Measurements from ENCODE around the gene TLCD5.

The TLCD5 gene

GRCh38 chr11:120324932-120325810, at the start of gene TLCD5:
TSS of gene TLCD5 (plus strand) at chr11:120325299. CDS start at chr11:120327442, 2,143 bp downstream.
- peak; percentile 88 for DNase-seq

DNA sequence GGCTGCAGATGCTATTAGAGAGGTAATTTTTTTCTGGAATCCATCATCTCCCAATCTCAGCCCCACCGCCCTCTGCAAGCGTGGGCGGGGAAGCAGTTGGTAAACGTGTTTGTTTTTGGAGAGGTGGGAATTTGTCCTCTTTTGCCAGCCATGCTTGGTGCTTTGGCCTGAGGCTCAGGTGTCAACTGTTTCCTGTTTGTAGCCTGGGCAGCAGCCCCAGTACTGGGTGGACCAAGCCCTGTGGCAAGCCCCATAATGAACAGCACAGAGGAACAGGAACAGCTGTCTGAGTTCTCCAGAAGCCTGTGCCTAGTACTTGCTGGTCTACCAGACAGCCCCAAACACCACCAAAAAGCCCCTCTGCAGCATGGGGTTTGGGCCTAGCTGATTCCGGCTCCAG, 45.6 kb upstream of the TLCD5 start:
- DNase-seq, result peak; percentile 24

DNA sequence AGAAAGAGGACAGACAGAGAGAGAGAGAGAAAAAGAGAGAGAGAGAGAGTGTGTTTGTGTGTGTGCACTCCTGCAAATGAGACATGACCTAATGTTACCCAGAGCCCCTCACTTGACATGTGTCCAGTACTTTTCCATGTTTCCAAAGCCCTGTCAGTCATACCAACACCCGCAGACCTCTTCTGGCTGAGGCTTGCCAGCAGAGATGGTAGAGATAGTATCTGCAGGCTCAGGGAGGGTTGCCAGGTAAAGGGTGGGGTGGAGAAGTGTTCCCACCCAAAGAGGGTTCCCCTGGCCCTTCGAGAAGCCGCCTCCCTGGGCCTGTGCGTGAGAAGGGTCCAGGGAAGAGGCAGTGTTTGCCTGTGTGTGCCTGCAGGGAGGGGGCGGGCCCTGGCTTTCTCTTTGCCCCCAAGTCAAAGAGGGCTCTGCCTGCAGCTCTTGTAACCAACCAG, 44.5 kb upstream of the TLCD5 start:
- no peak for DNase-seq

DNA sequence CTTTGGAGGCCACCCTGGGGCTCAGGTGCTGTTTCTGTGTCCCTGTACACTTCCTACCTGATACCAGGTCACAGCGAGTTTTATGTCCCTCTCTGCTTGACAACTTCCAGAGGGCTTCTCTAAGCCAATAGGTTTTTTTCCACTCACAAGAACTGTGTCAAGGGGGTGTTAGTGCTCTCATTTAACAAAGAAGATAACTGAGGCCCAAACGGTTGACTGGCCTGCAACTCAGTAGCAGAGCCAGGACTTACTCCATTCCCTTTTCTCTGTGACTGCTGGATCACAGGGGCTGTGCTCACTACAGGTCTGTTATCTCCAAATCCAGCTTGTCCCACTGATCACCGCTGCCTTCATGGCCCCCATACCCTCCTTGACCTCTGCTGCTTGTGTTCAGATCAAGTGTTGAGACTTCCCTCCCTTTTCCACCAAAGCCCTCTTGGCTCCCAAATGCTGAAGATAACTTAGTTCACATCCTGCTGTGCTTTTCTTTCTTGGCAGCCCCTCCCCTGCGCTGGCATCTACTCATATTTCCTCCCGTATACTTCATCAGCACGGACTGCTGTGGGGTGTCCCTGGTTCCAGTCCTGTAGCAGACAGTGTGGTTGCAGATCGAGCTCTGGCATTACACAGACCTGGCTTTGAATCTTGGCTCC, 43.8 kb upstream of the TLCD5 start:
- DNase-seq, result peak; percentile 21

DNA sequence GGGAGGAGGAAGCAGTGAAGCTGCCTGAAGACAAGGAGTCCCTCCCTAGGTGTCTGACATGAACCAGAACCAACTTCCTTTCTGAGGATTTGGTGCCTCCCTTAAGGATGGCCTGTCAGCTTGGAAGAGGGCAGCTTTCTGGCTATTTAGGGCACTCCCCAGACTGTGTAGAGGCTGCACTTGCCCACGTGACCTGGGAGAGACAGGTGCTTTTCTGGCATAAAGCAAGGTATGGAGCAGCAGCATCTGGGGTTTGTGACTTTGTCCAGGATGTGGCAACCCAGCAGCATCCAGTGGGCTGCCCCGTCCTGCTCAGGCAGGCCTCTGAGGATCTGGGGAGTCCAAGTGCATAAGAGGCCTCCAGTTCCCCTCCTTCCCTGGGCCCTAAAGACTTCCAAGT, 42.0 kb upstream of the TLCD5 start:
- DNase-seq, result no peak

GRCh38 chr11:120284272-120284671, 40.8 kb upstream of the TLCD5 start:
- DNase-seq, result peak; percentile 72

GRCh38 chr11:120285256-120285655, 39.8 kb upstream of the TLCD5 start:
- no peak for DNase-seq

DNA sequence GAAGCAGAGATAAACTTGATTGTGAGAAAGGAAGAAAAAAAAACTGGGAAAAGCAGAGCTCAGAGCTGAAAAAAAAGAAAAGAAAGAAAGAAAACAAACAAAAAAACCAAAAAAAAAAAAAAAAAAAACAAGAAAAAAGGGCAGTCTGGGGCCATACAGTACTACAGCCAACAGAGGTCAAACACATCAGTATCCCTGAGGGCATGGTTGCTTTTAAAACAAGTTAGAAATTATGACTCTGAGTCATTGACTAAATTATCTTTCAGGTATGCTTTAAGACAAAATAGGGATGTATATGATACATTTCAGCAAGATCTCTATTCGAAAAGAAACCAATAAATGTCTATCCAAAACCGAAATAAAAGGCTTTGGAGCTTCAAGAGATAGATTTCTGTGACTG, 37.1 kb upstream of the TLCD5 start:
- DNase-seq, result no peak

DNA sequence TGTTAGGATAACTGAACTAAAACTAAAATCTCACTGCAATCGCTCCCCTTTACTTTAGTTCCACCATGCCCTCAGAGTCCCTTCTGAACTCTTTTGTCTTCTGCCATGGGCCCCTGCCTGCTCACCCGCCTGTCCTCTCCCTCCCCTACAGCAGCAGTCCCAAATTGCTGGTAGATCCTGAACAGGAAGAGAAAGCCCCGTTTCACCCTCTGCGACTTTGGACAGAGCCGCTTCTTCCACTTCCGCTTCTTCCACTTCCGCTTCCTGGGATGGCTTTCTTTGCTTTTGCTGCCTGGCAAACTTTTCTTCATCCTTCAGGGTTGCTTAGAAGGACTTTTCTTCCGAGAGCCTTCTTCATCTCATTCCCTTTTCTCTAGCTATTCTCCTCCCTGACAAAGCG, 35.7 kb upstream of the TLCD5 start:
- DNase-seq, result no peak

DNA sequence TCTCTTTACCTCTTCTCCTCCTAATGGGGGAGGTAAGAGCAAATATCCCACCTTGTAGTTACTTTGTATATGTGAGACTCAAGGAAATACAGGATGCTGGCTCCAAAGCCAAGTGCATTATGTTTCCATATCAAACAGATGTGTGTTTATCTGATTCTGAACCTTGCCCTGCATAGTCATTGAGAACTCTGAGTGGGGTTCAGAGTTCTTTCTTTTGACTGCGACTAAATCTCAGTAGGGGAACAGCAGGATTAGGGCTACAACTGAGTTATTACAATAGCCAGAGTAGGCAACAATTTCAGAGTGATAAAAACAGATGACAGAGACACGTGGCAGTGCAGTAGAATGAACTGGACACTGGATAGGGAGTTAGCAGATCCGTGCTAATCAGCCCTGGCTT, 34.1 kb upstream of the TLCD5 start:
- DNase-seq, result no peak

GRCh38 chr11:120293038-120293800, 31.9 kb upstream of the TLCD5 start:
- no peak for DNase-seq

GRCh38 chr11:120294096-120294495, 31.0 kb upstream of the TLCD5 start:
- DNase-seq, result no peak

GRCh38 chr11:120295099-120295498, 30.0 kb upstream of the TLCD5 start:
- no peak for DNase-seq

DNA sequence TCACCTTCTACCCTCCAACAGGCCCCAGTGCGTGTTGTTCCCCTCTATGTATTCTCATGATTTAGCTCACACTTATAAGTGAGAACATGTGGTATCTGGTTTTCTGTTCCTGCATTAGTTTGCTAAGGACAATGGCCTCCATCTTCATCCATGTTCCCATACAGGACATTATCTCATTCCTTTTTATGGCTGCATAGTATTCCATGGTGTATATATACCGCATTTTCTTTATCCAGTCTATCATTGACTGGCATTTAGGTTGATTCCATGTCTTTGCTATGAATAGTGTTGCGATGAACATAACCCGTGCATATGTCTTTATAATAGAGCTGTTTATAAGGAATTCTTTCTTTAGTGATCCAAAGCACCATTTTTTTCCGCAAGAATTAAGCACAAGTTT, 28.5 kb upstream of the TLCD5 start:
- DNase-seq, result no peak

DNA sequence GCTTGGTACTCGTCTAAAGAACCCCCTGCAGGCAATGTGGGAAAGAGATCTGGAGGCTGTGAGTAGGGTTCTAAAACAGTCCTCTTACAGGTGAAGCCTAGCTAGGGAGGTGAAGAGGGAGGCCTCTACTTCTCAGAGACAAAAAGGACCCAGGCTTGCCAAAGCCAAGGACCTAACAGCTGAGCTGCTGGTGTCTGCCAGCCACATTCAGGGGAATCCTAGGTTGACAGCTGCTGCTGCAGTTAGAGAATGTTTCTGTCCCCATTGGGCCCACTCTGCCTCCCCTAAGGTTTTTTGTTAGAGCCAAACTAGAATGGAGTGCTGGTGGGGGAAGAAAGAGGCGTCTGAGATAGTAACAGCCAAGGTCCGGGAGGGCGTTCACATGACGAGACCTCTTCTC, 26.6 kb upstream of the TLCD5 start:
- no peak for DNase-seq

DNA sequence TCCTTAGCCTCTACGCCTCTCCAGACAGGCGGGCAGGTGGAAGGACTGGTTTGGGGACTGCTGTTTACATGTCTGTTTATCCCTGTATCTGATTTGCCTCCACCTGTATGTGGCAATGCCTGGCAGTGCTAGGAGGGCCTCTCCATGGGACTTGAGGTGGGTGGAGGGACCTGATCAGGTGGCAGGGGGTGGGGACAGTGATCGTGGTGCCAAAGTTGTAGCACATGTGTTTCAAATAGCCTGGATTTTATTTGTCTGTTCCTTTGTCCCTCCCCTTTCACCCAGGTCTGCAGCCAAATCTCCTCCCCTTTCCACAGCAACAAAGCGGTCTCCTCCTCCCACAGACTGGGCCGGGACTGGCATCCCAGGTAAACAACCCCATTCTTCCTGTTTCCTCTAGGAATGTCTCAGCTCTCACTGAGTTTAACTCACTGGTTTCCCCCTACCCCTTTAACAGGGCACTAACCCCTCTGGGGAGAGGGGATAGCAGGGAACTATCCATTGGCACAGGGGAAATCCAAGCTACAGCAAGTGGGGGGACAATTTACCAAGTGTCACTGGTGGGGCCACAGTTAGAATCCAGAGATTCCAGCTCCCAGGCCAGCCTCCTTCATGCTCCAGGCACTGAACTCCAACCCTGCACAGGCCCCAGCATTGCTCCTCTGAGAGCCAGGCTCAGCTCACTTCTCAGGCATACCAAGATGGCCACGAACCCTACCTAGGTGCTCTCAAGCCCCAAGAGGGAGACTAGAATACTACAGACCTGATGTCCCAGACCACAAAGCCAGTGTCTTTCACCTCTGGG, 22.9 kb upstream of the TLCD5 start:
- no peak for DNase-seq

- peak; percentile 84 for DNase-seq
Observed at GRCh38 chr11:120303004-120303637, 22.0 kb upstream of the TLCD5 start.

GRCh38 chr11:120304526-120304925, 20.6 kb upstream of the TLCD5 start:
- no peak for DNase-seq

GRCh38 chr11:120305286-120305685, 19.8 kb upstream of the TLCD5 start:
- no peak for DNase-seq

DNA sequence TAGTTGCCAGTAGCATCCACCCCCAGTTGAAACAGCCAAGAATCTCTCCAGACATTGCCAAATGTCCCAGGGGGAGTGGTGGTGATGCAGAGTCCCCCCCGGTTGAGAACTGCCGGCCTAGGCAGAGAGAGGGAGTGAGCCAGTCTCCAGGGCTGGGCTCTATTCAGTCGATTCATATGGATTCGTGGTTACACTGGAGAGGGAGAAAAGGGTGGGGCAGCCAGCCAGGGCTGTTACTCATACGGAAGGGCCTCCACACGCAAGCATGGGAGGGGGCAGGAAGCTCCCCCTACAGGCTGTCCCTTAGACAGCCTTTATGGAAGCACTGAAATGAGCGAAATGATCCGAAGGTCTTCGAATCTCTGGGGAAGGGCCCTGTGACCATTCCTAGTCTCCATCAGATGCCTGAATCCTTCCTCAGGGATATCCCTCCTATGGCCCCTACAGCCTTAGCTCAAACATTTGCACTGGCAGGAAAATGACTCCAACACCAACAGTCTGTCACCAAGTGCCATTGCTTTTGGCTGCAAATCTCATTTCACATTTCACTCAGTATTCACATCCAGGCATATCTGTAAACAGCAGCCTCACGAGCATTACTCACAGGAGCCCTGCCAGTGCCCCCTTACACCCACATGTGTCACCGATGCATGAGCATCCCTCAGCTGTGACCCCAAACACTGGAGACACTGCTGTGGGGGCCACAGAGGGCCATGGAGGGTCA, 18.4 kb upstream of the TLCD5 start:
- DNase-seq, result peak; percentile 57

DNA sequence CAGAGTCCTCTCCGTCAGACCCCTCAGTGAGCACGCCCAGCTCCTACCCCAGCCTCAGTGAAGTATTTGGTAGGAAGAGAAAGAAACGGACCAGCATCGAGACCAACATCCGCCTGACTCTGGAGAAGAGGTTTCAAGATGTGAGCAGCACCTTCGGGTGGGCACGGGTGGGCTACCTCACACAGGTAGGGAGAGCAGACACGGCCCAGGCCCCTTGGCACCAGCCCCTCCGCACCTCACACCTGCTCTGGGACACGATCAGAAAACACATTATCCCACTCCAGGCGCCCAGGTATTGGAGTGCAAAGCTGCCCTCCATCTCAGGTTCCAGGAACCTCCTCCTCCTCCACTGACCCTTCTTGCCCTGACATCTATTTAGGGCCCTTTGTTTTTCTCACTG, 17.6 kb upstream of the TLCD5 start:
- no peak for DNase-seq

GRCh38 chr11:120308081-120308480, 17.0 kb upstream of the TLCD5 start:
- DNase-seq, result no peak

All from NCI-H69 (cell line).